HEK293 (cell line): ENCODE data around the gene NEO1.

Experiments used
- CTCF ChIA-PET: fragments of 350-600 bp; formaldehyde crosslinking; extraction: SDS; loops from one replicate; lab custom pipeline; 2021; ENCODE audit warnings: antibody characterized with exemption; lab: Yijun Ruan, JAX
- POLR2A ChIA-PET: fragments of 300-600 bp; formaldehyde crosslinking; extraction: SDS; loops from one replicate; lab custom pipeline; 2020; ENCODE audit warnings: antibody characterized with exemption, inconsistent platforms; lab: Yijun Ruan, JAX
- H3K27ac ChIP-seq: fragments of 200-500 bp; sonication (Bioruptor generic); 2 replicates; pipeline ENCODE4 v1.5.1; 2014; ENCODE audit warnings: low read depth, low read length, control low read depth, inconsistent platforms; ENCODE audit errors: extremely low read depth
- H3K36me3 ChIP-seq, 2 experiments: fragments of 200-500 bp in 1 of 2; sonication (Bioruptor generic) in 1 of 2; 1 replicate in 1 of 2; 2 replicates in 1 of 2; pipeline ENCODE4 v1.5.1; 2014 to 2017; ENCODE audit warnings: inconsistent platforms in 2 of 2, low read length in 2 of 2; ENCODE audit not compliant: control insufficient read depth in 2 of 2, insufficient read depth in 1 of 2
- H3K4me1 ChIP-seq: fragments of 200-500 bp; sonication (Bioruptor generic); 2 replicates; pipeline ENCODE4 v1.5.1; 2014; ENCODE audit warnings: mild to moderate bottlenecking, low read length, inconsistent platforms; ENCODE audit not compliant: control insufficient read depth, insufficient read depth
- H3K4me3 ChIP-seq: 2 replicates; pipeline ENCODE4 v1.5.1; 2011; ENCODE audit warnings: low read depth, mild to moderate bottlenecking, control low read depth, low read length, moderate library complexity
- H3K9me3 ChIP-seq: fragments of 200-500 bp; sonication (Bioruptor generic); 2 replicates; pipeline ENCODE4 v1.5.1; 2014; ENCODE audit warnings: low read depth, low read length, inconsistent platforms; ENCODE audit not compliant: control insufficient read depth, insufficient read depth
- GLI4 ChIP-seq: fragments of 450-650 bp; formaldehyde crosslinking; IDR thresholded peaks from 2 replicates; pipeline ENCODE4 v1.5.1; 2016; ENCODE audit warnings: missing biosample characterization, missing genetic modification characterization
- GLIS1 ChIP-seq: fragments of 450-650 bp; formaldehyde crosslinking; IDR thresholded peaks from 2 replicates; pipeline ENCODE4 v1.5.1; 2016; ENCODE audit warnings: missing biosample characterization, missing genetic modification characterization
- KLF7 ChIP-seq: fragments of 450-650 bp; formaldehyde crosslinking; IDR thresholded peaks from 2 replicates; pipeline ENCODE4 v1.5.1; 2016; ENCODE audit warnings: missing biosample characterization, missing genetic modification characterization, borderline replicate concordance
- KLF9 ChIP-seq: fragments of 450-650 bp; formaldehyde crosslinking; IDR thresholded peaks from 2 replicates; pipeline ENCODE4 v1.5.1; 2016; ENCODE audit warnings: missing biosample characterization, missing genetic modification characterization, low read depth
- TRIM28 ChIP-seq: IDR thresholded peaks from 2 replicates; pipeline ENCODE4 v1.6.1; 2011; ENCODE audit warnings: low read length, control low read depth, borderline replicate concordance
- ZEB2 ChIP-seq: fragments of 450-650 bp; formaldehyde crosslinking; IDR thresholded peaks from 2 replicates; pipeline ENCODE4 v1.5.1; 2016; ENCODE audit warnings: missing biosample characterization, missing genetic modification characterization
- ZFP3 ChIP-seq: fragments of 450-650 bp; formaldehyde crosslinking; IDR thresholded peaks from 2 replicates; pipeline ENCODE4 v1.5.1; 2016; ENCODE audit warnings: low read depth, missing biosample characterization, missing genetic modification characterization
- ZIC2 ChIP-seq: fragments of 450-650 bp; formaldehyde crosslinking; IDR thresholded peaks from 2 replicates; pipeline ENCODE4 v1.5.1; 2016; ENCODE audit warnings: missing biosample characterization, missing genetic modification characterization
- ZNF155 ChIP-seq: fragments of 450-650 bp; formaldehyde crosslinking; IDR thresholded peaks from 2 replicates; pipeline ENCODE4 v1.5.1; 2016; ENCODE audit warnings: missing biosample characterization, missing genetic modification characterization
- ZNF239 ChIP-seq: fragments of 450-650 bp; formaldehyde crosslinking; IDR thresholded peaks from 2 replicates; pipeline ENCODE4 v1.5.1; 2016; ENCODE audit warnings: missing biosample characterization, missing genetic modification characterization
- ZNF354C ChIP-seq: fragments of 450-650 bp; formaldehyde crosslinking; IDR thresholded peaks from 2 replicates; pipeline ENCODE4 v1.5.1; 2016; ENCODE audit warnings: missing biosample characterization, missing genetic modification characterization, low read depth, borderline replicate concordance
- ZNF610 ChIP-seq: fragments of 450-650 bp; formaldehyde crosslinking; IDR thresholded peaks from 2 replicates; pipeline ENCODE4 v1.5.1; 2016; ENCODE audit warnings: missing biosample characterization, missing genetic modification characterization, borderline replicate concordance
- ZNF621 ChIP-seq: fragments of 450-650 bp; formaldehyde crosslinking; IDR thresholded peaks from 2 replicates; pipeline ENCODE4 v1.5.1; 2017; ENCODE audit warnings: missing biosample characterization, missing genetic modification characterization
- ZNF624 ChIP-seq: fragments of 450-650 bp; formaldehyde crosslinking; IDR thresholded peaks from 2 replicates; pipeline ENCODE4 v1.5.1; 2017; ENCODE audit warnings: missing biosample characterization, missing genetic modification characterization
- ZNF626 ChIP-seq: fragments of 450-650 bp; sonication (Bioruptor Pico); formaldehyde crosslinking; IDR thresholded peaks from 2 replicates; pipeline ENCODE4 v1.5.1; 2018; ENCODE audit warnings: missing biosample characterization, missing genetic modification characterization, inconsistent platforms
- ZNF654 ChIP-seq: fragments of 450-650 bp; formaldehyde crosslinking; IDR thresholded peaks from 2 replicates; pipeline ENCODE4 v1.5.1; 2016; ENCODE audit warnings: low read depth, missing biosample characterization, missing genetic modification characterization
- ZNF768 ChIP-seq: fragments of 450-650 bp; formaldehyde crosslinking; IDR thresholded peaks from 2 replicates; pipeline ENCODE4 v1.5.1; 2018; ENCODE audit warnings: missing biosample characterization, mild to moderate bottlenecking, missing genetic modification characterization
- TF ChIP-seq, protein P1 (sequence below): fragments of 450-650 bp; formaldehyde crosslinking; IDR thresholded peaks from 2 replicates; pipeline ENCODE4 v1.5.1; 2016; ENCODE audit warnings: missing biosample characterization, missing genetic modification characterization
- TF ChIP-seq, protein P2 (sequence below): fragments of 450-650 bp; formaldehyde crosslinking; IDR thresholded peaks from 2 replicates; pipeline ENCODE4 v1.5.1; 2016; ENCODE audit warnings: missing biosample characterization, missing genetic modification characterization
- TF ChIP-seq, protein P3 (sequence below): fragments of 450-650 bp; formaldehyde crosslinking; IDR thresholded peaks from 2 replicates; pipeline ENCODE4 v1.5.1; 2016; ENCODE audit warnings: missing biosample characterization, missing genetic modification characterization, low read depth
- TF ChIP-seq, protein P4 (sequence below): fragments of 450-650 bp; formaldehyde crosslinking; IDR thresholded peaks from 2 replicates; pipeline ENCODE4 v1.5.1; 2016; ENCODE audit warnings: missing biosample characterization, missing genetic modification characterization, low read depth

Gene NEO1

DNA sequence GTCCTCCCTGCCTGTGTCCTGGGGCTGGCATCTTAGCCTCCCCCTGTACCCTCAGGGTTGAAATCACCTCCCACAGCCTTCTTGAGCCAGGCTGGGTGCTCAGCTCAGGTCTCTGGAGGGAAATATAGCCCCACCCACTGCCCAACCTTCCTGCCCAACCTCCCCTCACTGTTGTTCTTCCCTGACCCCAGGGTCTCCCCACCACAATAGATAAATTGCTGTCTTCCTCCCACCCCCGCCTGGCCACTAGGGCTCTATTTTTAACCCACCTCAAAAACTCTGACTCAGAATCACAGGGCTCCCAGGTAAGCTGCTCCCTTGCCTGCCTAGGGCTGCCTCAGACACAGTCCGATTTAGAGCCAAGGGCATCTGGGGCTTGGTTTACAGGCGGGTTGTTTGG, 301.5 kb downstream of the NEO1 start (continued):
- TF ChIP-seq, protein P1, sequence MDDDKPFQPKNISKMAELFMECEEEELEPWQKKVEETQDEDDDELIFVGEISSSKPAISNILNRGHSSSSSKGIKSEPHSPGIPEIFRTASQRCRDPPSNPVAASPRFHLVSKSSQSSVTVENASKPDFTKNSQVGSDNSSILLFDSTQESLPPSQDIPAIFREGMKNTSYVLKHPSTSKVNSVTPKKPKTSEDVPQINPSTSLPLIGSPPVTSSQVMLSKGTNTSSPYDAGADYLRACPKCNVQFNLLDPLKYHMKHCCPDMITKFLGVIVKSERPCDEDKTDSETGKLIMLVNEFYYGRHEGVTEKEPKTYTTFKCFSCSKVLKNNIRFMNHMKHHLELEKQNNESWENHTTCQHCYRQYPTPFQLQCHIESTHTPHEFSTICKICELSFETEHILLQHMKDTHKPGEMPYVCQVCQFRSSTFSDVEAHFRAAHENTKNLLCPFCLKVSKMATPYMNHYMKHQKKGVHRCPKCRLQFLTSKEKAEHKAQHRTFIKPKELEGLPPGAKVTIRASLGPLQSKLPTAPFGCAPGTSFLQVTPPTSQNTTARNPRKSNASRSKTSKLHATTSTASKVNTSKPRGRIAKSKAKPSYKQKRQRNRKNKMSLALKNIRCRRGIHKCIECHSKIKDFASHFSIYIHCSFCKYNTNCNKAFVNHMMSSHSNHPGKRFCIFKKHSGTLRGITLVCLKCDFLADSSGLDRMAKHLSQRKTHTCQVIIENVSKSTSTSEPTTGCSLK (tag by site-specific recombination), result no peak
- no peak for TF ChIP-seq ZFP3 (tag by site-specific recombination)
- no peak for TF ChIP-seq ZNF354C (tag by site-specific recombination)
- peak; percentile 38; the same call in 1 of the 2 replicates for TF ChIP-seq GLIS1 (tag by site-specific recombination)
- TF ChIP-seq ZNF654 (tag by site-specific recombination), result no peak
- TF ChIP-seq ZNF239 (tag by site-specific recombination), result no peak

DNA sequence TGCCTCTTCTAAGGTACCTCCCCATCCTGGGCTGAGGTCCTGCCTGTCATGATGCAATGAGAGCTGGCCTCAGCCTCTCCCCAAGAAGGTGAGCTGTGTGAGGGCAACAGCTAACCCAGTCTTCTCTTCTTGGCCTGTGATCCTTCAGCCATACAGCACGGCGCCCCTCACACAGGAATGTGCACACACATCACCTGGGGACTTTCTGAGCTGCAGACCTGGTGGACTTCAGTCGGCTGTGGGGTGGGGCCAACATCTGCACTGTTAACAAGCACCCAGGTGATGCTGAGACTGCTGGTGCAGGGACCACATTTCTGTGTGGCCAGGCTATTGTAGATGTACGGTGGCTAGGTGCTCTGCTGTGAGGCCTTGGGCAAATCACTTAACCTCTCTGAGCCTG, 302.0 kb downstream of the NEO1 start:
- no peak for TF ChIP-seq ZNF624 (tag by site-specific recombination)
- TF ChIP-seq, protein P2, sequence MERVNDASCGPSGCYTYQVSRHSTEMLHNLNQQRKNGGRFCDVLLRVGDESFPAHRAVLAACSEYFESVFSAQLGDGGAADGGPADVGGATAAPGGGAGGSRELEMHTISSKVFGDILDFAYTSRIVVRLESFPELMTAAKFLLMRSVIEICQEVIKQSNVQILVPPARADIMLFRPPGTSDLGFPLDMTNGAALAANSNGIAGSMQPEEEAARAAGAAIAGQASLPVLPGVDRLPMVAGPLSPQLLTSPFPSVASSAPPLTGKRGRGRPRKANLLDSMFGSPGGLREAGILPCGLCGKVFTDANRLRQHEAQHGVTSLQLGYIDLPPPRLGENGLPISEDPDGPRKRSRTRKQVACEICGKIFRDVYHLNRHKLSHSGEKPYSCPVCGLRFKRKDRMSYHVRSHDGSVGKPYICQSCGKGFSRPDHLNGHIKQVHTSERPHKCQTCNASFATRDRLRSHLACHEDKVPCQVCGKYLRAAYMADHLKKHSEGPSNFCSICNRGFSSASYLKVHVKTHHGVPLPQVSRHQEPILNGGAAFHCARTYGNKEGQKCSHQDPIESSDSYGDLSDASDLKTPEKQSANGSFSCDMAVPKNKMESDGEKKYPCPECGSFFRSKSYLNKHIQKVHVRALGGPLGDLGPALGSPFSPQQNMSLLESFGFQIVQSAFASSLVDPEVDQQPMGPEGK, result no peak
- no peak for TF ChIP-seq ZNF155
- no peak for TF ChIP-seq GLI4
- no peak for TF ChIP-seq ZNF626 (tag by site-specific recombination)
- TF ChIP-seq KLF9 (tag by site-specific recombination), result no peak
- TF ChIP-seq, protein P3, sequence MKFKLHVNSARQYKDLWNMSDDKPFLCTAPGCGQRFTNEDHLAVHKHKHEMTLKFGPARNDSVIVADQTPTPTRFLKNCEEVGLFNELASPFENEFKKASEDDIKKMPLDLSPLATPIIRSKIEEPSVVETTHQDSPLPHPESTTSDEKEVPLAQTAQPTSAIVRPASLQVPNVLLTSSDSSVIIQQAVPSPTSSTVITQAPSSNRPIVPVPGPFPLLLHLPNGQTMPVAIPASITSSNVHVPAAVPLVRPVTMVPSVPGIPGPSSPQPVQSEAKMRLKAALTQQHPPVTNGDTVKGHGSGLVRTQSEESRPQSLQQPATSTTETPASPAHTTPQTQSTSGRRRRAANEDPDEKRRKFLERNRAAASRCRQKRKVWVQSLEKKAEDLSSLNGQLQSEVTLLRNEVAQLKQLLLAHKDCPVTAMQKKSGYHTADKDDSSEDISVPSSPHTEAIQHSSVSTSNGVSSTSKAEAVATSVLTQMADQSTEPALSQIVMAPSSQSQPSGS (tag by site-specific recombination), result no peak
- TF ChIP-seq, protein P4, sequence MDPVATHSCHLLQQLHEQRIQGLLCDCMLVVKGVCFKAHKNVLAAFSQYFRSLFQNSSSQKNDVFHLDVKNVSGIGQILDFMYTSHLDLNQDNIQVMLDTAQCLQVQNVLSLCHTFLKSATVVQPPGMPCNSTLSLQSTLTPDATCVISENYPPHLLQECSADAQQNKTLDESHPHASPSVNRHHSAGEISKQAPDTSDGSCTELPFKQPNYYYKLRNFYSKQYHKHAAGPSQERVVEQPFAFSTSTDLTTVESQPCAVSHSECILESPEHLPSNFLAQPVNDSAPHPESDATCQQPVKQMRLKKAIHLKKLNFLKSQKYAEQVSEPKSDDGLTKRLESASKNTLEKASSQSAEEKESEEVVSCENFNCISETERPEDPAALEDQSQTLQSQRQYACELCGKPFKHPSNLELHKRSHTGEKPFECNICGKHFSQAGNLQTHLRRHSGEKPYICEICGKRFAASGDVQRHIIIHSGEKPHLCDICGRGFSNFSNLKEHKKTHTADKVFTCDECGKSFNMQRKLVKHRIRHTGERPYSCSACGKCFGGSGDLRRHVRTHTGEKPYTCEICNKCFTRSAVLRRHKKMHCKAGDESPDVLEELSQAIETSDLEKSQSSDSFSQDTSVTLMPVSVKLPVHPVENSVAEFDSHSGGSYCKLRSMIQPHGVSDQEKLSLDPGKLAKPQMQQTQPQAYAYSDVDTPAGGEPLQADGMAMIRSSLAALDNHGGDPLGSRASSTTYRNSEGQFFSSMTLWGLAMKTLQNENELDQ, result no peak
- no peak for TF ChIP-seq ZNF621 (tag by site-specific recombination)
- no peak for TF ChIP-seq TRIM28
- TF ChIP-seq ZNF610 (tag by site-specific recombination), result no peak
- no peak for TF ChIP-seq ZNF768 (tag by site-specific recombination)
- TF ChIP-seq ZEB2 (tag by site-specific recombination), result no peak
- no peak for TF ChIP-seq ZIC2 (tag by site-specific recombination)
- TF ChIP-seq KLF7 (tag by site-specific recombination), result no peak
- CTCF ChIA-PET, result interaction anchor here (0.6 kb wide), 1 partner anchor 315 kb away, joined by 3 read pairs; no protein-coding TSS in a partner anchor
- no peaks in the 10 kb centered on the region for H3K4me1 ChIP-seq
- H3K9me3 ChIP-seq, result no peaks in the 10 kb centered on the region
- no peak overlapping the region for H3K27ac ChIP-seq
- H3K4me3 ChIP-seq, result no peak overlapping the region
- H3K36me3 ChIP-seq, result no peaks in the 10 kb centered on the region
- POLR2A ChIA-PET, result no interaction called here
